ENCODE data around the gene LAGE3.

DNA sequence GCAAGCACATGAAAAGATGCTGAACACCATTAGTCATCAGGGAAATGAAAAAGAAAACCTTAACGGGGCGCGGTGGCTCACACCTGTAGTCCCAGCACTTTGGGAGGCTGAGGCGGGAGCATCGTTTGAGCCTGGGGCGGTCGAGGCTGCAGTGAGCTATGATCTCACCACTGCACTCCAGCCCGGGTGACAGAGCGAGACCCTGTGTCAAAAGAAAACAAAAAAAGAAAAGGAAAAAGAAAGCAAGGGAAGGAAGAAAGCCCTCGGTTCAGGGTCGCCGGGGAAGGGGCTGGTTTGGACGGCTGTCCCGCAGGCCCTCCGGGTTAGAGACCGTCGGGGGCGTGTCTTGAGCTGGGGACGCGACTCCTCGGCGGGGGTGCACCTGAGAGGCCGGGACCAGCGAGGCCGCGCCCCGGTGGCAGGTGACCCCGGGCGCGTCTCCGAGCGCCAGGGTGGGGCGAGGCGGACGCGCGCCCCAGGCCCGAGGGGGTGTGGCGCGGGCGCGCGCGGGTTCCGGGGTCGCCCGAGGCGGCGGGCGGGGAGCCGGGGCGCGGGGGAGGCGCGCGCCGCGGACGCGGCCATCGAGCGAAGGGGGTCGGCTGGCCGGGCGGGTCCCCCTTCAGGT lies 21.5 kb downstream of the LAGE3 start:
- TF ChIP-seq, protein P1, sequence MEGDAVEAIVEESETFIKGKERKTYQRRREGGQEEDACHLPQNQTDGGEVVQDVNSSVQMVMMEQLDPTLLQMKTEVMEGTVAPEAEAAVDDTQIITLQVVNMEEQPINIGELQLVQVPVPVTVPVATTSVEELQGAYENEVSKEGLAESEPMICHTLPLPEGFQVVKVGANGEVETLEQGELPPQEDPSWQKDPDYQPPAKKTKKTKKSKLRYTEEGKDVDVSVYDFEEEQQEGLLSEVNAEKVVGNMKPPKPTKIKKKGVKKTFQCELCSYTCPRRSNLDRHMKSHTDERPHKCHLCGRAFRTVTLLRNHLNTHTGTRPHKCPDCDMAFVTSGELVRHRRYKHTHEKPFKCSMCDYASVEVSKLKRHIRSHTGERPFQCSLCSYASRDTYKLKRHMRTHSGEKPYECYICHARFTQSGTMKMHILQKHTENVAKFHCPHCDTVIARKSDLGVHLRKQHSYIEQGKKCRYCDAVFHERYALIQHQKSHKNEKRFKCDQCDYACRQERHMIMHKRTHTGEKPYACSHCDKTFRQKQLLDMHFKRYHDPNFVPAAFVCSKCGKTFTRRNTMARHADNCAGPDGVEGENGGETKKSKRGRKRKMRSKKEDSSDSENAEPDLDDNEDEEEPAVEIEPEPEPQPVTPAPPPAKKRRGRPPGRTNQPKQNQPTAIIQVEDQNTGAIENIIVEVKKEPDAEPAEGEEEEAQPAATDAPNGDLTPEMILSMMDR (IDR thresholded peaks at IDR 0.05; ENCODE audit: extremely low read depth in 1 of 2, insufficient read depth in 1 of 2, low read depth in 1 of 2, low read length in 2 of 2), result no peak
- TF ChIP-seq EZH2 (IDR thresholded peaks at IDR 0.05; ENCODE audit: borderline replicate concordance, low read depth, low read length, severe bottlenecking) (no peak), MAX (IDR thresholded peaks at IDR 0.05; ENCODE audit: insufficient read depth, insufficient read length) (no peak), POLR2A (IDR thresholded peaks at IDR 0.05; ENCODE audit: low read depth, low read length) (no peak), POLR2AphosphoS5 (IDR thresholded peaks at IDR 0.05; ENCODE audit: insufficient read depth, low read depth, low read length) (no peak), FOS (IDR thresholded peaks at IDR 0.05; ENCODE audit: borderline replicate concordance, insufficient read depth, low read length) (no peak), GATA2 (IDR thresholded peaks at IDR 0.05; ENCODE audit: insufficient read depth, insufficient read length, low read depth, low read length) (no peak), MYC (IDR thresholded peaks at IDR 0.05; ENCODE audit: low read depth, low read length) (no peak), JUN (IDR thresholded peaks at IDR 0.05; ENCODE audit: borderline replicate concordance, insufficient read depth, insufficient read length, low read depth) (no peak)

All from endothelial cell of umbilical vein (primary cell).